GM21367 (cell line): Measurements from ENCODE around the gene MTCH1.

Source experiments
- ATAC-seq: cut with Tn5 transposase; IDR thresholded peaks from one replicate; pipeline ENCODE4 v1.9.1; 2021; ENCODE audit not compliant: unreplicated experiment

The MTCH1 gene

GRCh38 chr6:36973190-36973589, 12.8 kb downstream of the MTCH1 start:
- no peak for ATAC-seq

- ATAC-seq = no peak
Observed at GRCh38 chr6:36971921-36972673, 13.9 kb downstream of the MTCH1 start.

- no peak for ATAC-seq
Observed at GRCh38 chr6:36970892-36971842, 14.8 kb downstream of the MTCH1 start.

GRCh38 chr6:36969988-36970891, 15.8 kb downstream of the MTCH1 start:
- ATAC-seq = no peak

GRCh38 chr6:36969240-36969691, 16.7 kb downstream of the MTCH1 start:
- ATAC-seq = no peak

- ATAC-seq = no peak
Observed at GRCh38 chr6:36968266-36968977, 17.6 kb downstream of the MTCH1 start.

GRCh38 chr6:36967757-36968156, 18.2 kb downstream of the MTCH1 start:
- ATAC-seq = no peak

GRCh38 chr6:36967301-36967700, 18.7 kb downstream of the MTCH1 start:
- no peak for ATAC-seq

GRCh38 chr6:36964908-36965307, 21.1 kb downstream of the MTCH1 start:
- no peak for ATAC-seq

GRCh38 chr6:36964349-36964748, 21.6 kb downstream of the MTCH1 start:
- ATAC-seq = no peak

GRCh38 chr6:36963451-36964290, 22.3 kb downstream of the MTCH1 start:
- no peak for ATAC-seq

- peak; percentile 44 for ATAC-seq
Observed at GRCh38 chr6:36962874-36963273, 23.1 kb downstream of the MTCH1 start.

- ATAC-seq = no peak
Observed at GRCh38 chr6:36961441-36962435, 24.3 kb downstream of the MTCH1 start.

GRCh38 chr6:36959555-36960250, 26.3 kb downstream of the MTCH1 start:
- ATAC-seq = no peak

- ATAC-seq = no peak
Observed at GRCh38 chr6:36958775-36959554, 27.0 kb downstream of the MTCH1 start.

GRCh38 chr6:36957773-36958271, 28.2 kb downstream of the MTCH1 start:
- ATAC-seq = no peak

GRCh38 chr6:36956446-36956820, 29.6 kb downstream of the MTCH1 start:
- no peak for ATAC-seq
